Activated CD4-positive, alpha-beta memory T cell treated with anti-CD3 and anti-CD28 coated beads, Interleukin-2, amount 10 ng/mL, durations not matched to agents 7 days and 5 days (primary cell): ENCODE results near the gene ZNF24. TPM values are rescaled to one million over a fixed set of nuclear protein-coding genes. Genes with fewer than 3 reads are reported as not detected.

Experiments used
- CTCF ChIA-PET: fragments of 350-600 bp; sonication (Branson Sonifier 250); formaldehyde crosslinking; loops from one replicate; lab custom pipeline; 2021; ENCODE audit warnings: antibody characterized with exemption, inconsistent platforms; lab: Charles Lee
- POLR2A ChIA-PET: fragments of 350-600 bp; sonication (Branson Sonifier 250); formaldehyde crosslinking; loops from one replicate; lab custom pipeline; 2021; ENCODE audit warnings: antibody characterized with exemption; lab: Charles Lee
- DNase-seq: peaks from one replicate; pipeline ENCODE4 v3.0.0-alpha.2; 2020
- H3K27ac Mint-ChIP-seq: one replicate; pipeline ENCODE4 v1.8.0; 2021; ENCODE audit warnings: mild to moderate bottlenecking, mixed read lengths
- H3K27me3 Mint-ChIP-seq: one replicate; pipeline ENCODE4 v1.8.0; 2021; ENCODE audit warnings: mixed read lengths
- H3K36me3 Mint-ChIP-seq: one replicate; pipeline ENCODE4 v1.8.0; 2021; ENCODE audit warnings: low read depth, mixed read lengths
- H3K4me1 Mint-ChIP-seq: one replicate; pipeline ENCODE4 v1.8.0; 2021; ENCODE audit warnings: mixed read lengths
- H3K4me3 Mint-ChIP-seq: one replicate; pipeline ENCODE4 v1.8.0; 2021; ENCODE audit warnings: mild to moderate bottlenecking, mixed read lengths
- H3K9me3 Mint-ChIP-seq: one replicate; pipeline ENCODE4 v1.8.0; 2021; ENCODE audit warnings: mixed read lengths
- total RNA-seq, 2 experiments: library from RNA; stranded (reverse); gene quantifications; one replicate each; pipeline ENCODE4 v1.2.3, GENCODE V29; 2021

The ZNF24 gene
- total RNA-seq, 2 experiments from 2014 or later, result 53.9 to 55.2 TPM

DNA sequence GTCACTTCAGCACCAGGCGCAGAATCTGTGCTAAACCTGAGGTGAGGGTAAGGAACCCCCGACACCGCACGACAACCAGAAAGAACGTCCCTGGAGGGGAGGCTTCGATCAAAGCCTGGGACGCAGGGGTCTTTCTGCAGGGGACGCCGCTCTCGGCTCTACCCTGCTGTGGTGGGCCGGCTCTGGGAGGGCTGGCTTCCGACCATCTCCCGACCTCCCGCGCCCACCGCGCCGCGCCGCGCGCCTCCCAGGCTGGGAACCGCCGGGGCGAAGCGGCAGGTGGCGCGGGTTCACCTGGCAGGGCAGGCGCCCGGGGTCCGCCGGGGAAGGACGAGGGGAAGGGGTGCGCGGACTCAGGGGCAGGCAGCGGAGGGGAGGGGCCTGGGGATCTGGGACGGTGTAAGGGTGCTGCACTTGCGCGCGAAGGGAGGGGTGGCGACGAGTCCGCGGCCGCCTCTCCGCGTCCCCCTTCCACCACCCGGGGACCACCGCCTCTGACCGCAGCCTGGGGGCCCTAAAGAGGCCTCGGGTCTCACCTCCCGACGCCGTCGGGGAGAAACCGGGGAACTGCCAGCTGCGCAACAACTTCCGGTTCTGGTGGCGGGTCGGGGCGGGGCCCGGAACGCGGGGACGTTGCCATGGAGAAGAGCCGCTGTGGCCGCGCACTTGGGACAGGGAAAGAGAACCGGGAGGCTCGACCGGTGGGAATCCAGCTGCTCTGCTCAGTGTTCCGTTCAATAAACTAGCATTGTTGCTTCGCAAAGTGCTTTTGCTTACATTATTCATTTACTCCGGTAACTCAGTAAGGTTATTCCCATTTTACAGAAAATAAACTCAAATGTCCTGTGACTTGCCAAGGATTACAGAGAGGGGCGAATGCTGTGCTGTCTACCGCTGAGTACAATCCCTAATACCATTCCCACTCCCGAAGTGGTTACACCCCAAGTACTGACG, 32.8 kb upstream of the ZNF24 start, which contains the start of gene ZNF396:
Gene ZNF396 (minus strand): TSS at position 596 of the 954 bp plus-strand sequence. CDS start 3,045 bp downstream, outside the sequence.
- POLR2A ChIA-PET, result interaction anchor here (0.9 to 1.0 kb wide), 2 partner anchors 33 to 121 kb away, joined by 3 to 4 read pairs; partner anchors contain the start of genes INO80C and ZNF24
- peak; percentile 76 for DNase-seq
- Mint-ChIP-seq H3K4me3 (peak within 1 kb of the TSS; percentile 76), H3K36me3 (no peaks in the 10 kb centered on the region), H3K27ac (no peak within 1 kb of the TSS), H3K4me1 (peaks cover 11% of the 10 kb centered on the region), H3K27me3 (peaks cover 19% of the 10 kb centered on the region), H3K9me3 (no peaks in the 10 kb centered on the region)
- CTCF ChIA-PET, result no interaction called here

DNA sequence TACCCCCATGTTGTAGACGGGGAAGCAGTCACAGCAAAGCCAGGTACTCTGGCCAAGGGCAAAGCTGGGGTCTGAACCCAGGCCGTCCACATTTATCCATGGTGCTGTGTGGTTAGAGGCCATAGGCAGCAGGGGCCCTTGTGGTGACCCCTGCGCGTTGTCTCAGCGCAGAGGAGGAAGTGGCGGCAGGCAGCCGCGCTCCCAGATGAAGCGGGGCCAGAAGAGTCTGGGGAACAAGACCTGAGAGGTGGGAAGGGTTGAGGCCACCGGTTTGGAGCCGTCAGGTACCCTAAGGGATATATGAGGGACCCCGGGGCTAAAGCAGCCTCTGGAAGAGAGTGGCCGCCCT, 32.1 kb upstream of the ZNF24 start:
- Mint-ChIP-seq H3K27ac (no peak overlapping the region), H3K27me3 (peaks cover 19% of the 10 kb centered on the region), H3K4me3 (peak overlapping the region; percentile 76), H3K36me3 (no peaks in the 10 kb centered on the region), H3K4me1 (peaks cover 11% of the 10 kb centered on the region), H3K9me3 (no peaks in the 10 kb centered on the region)
- peak; percentile 39 for DNase-seq
- ChIA-PET CTCF (no interaction called here), POLR2A (no interaction called here)

GRCh38 chr18:35374708-35375107, 30.5 kb upstream of the ZNF24 start:
- CTCF ChIA-PET, result interaction anchor here (0.7 to 1.6 kb wide), 3 partner anchors 11 to 145 kb away, joined by 3 to 7 read pairs (median 3); no protein-coding TSS in a partner anchor
- Mint-ChIP-seq H3K4me1 (peaks cover 11% of the 10 kb centered on the region), H3K36me3 (no peaks in the 10 kb centered on the region), H3K27ac (no peak overlapping the region), H3K9me3 (no peaks in the 10 kb centered on the region), H3K27me3 (peaks cover 19% of the 10 kb centered on the region), H3K4me3 (no peak overlapping the region)
- no peak for DNase-seq
- POLR2A ChIA-PET, result interaction anchor here (0.6 to 1.1 kb wide), 2 partner anchors 85 to 396 kb away, joined by 3 to 4 read pairs; partner anchors contain the start of gene ZSCAN30

DNA sequence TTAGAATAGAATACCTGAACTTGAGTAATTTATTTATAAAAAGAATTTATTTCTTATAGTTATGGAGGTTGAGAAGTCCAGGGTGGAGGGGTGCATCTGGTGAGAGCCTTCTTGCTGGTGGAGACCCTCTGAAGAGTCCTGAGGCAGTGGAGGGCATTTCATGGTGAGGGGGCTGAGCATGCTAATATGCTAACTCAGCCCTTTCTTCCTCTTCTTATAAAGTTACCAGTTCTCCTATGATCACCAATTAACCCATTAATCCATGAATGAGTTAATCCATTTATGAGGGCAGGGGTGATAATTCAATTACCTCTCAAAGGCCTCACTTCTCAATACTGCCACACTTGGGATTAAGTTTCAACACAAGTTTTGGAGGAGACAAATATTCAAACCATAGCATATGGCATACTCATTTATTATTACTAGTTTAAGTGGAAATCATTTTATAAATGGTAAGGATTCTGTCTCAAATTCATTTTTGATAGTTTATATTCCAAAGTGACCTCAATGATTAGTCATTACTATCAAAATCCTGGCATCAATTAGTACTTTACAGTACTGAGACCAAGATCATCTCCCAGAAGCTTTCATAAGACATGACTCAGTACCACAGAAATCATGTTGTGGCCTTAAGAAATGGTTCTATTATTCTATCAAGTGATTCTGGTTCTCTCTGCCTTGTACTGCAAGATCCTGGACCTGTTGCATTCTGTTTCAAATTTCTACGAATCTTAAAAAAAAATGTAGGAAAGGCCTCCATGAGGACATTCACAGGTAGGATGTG, 27.4 kb upstream of the ZNF24 start:
- no peak overlapping the region for H3K4me3 Mint-ChIP-seq
- no peak overlapping the region for H3K27ac Mint-ChIP-seq
- no peaks in the 10 kb centered on the region for H3K27me3 Mint-ChIP-seq
- POLR2A ChIA-PET, result no interaction called here
- H3K4me1 Mint-ChIP-seq, result peaks cover 5% of the 10 kb centered on the region
- CTCF ChIA-PET, result interaction anchor here (1.6 kb wide), 1 partner anchor 15 kb away, joined by 6 read pairs; no protein-coding TSS in a partner anchor
- H3K9me3 Mint-ChIP-seq, result no peaks in the 10 kb centered on the region
- no peak for DNase-seq
- no peaks in the 10 kb centered on the region for H3K36me3 Mint-ChIP-seq

DNA sequence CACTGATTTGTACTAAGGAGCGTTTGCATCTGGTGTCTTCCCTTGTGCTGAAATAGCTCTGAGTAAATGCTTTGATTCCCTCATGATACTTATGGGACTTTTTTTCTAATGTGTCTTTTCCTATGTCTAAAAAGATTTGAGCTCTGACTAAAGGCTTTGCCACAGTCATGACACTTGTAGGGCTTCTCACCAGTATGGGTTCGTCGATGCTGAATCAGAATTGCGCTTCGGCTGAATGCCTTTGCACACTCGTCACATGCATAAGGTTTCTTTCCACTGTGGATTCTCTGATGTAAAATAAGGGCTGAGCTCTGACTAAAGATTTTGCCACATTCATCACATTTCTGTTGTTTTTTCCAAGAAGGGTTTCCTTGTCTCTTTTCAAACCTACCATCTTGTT, 24.9 kb upstream of the ZNF24 start:
- no peak for DNase-seq
- ChIA-PET POLR2A (interaction anchor here (1.5 kb wide), 1 partner anchor 11 kb away, joined by 3 read pairs; no protein-coding TSS in a partner anchor), CTCF (no interaction called here)
- Mint-ChIP-seq H3K4me3 (no peak overlapping the region), H3K27ac (no peak overlapping the region), H3K4me1 (no peaks in the 10 kb centered on the region), H3K9me3 (no peaks in the 10 kb centered on the region), H3K36me3 (no peaks in the 10 kb centered on the region), H3K27me3 (peaks cover 3% of the 10 kb centered on the region)

- H3K4me1 Mint-ChIP-seq, result no peaks in the 10 kb centered on the region
- POLR2A ChIA-PET, result interaction anchor here (1.5 kb wide), 1 partner anchor 12 kb away, joined by 3 read pairs; no protein-coding TSS in a partner anchor
- H3K27ac Mint-ChIP-seq, result no peak overlapping the region
Observed at GRCh38 chr18:35368595-35368994, 24.4 kb upstream of the ZNF24 start.

GRCh38 chr18:35362531-35362930, 18.3 kb upstream of the ZNF24 start:
- Mint-ChIP-seq H3K27me3 (peaks cover 6% of the 10 kb centered on the region), H3K36me3 (no peaks in the 10 kb centered on the region), H3K4me3 (no peak overlapping the region), H3K27ac (no peak overlapping the region), H3K9me3 (no peaks in the 10 kb centered on the region), H3K4me1 (no peaks in the 10 kb centered on the region)
- no peak for DNase-seq
- ChIA-PET CTCF (interaction anchor here (0.8 to 2.4 kb wide), 2 partner anchors 24 to 332 kb away, joined by 3 to 6 read pairs; no protein-coding TSS in a partner anchor), POLR2A (no interaction called here)

More at GRCh38 chr18:35368595-35368994, 24.4 kb upstream of the ZNF24 start:
- Mint-ChIP-seq H3K9me3 (no peaks in the 10 kb centered on the region), H3K27me3 (peaks cover 3% of the 10 kb centered on the region), H3K36me3 (no peaks in the 10 kb centered on the region), H3K4me3 (no peak overlapping the region)
- no peak for DNase-seq
- CTCF ChIA-PET, result interaction anchor here (0.9 kb wide), 1 partner anchor 18 kb away, joined by 3 read pairs; no protein-coding TSS in a partner anchor

DNA sequence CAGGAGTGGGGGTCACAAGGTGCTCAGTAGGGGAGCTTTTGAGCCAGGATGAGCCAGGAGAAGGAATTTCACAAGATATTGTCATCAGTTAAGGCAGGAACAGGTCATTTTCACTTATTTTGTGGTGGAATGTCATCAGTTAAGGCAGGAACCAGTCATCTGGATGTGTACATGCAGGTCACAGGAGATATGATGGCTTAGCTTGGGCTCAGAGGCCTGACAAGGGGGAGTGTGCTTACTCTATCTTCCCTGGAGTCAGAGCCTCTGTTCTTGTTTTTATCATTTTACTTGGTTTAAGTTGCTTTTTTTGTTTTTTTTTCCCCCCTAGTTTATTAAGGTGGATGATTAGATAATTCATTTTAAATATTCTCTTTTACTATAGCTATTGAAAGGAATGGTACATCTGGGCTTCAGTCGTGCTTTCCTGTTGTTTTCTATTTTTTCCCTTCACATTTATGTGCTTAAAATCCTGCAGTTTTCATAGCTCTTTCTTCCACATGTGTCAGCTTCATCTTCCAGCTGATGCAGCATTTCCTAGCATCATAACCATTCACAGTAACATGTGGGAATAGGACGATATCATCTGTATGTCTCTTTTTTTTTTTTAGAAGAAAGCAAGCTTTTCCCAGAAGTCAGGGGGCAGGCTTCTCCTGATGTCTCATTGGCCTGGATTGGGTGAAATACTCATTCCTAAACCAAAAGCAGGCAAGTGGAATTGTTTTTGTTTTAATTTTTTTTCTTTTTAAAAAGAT, 17.5 kb upstream of the ZNF24 start:
- Mint-ChIP-seq H3K27ac (no peak overlapping the region), H3K4me3 (no peak overlapping the region)

DNA sequence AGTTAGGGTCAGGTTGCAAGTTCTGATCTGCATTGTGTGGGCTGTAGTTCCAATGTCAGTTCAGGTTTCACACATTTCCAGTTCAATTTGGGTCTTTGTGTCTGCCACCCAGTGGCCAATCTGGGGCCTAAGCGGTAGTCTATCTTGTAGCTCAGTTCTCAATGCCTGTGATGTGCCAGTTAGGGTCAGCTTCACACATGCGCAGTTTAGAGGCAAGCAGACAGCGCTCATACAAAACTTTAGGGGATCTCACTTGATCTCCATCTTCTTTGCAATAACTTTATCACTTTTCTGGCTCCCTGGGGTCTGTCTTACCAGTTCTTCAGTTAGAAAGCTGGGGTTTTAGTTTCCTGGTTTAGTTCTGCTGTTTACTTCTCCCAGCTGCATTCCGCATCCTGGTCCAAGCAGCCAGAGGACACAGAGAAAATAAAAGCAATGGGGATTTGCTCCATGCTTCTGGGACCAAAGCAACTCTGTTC, 11.0 kb upstream of the ZNF24 start:
- peaks cover 4% of the 10 kb centered on the region for H3K36me3 Mint-ChIP-seq

More for the DNA sequence above, 17.5 kb upstream of the ZNF24 start:
- DNase-seq, result no peak
- Mint-ChIP-seq H3K4me1 (no peaks in the 10 kb centered on the region), H3K36me3 (no peaks in the 10 kb centered on the region), H3K9me3 (no peaks in the 10 kb centered on the region), H3K27me3 (peaks cover 6% of the 10 kb centered on the region)
- ChIA-PET CTCF (interaction anchor here (0.8 kb wide), 1 partner anchor 332 kb away, joined by 3 read pairs; no protein-coding TSS in a partner anchor), POLR2A (no interaction called here)

DNA sequence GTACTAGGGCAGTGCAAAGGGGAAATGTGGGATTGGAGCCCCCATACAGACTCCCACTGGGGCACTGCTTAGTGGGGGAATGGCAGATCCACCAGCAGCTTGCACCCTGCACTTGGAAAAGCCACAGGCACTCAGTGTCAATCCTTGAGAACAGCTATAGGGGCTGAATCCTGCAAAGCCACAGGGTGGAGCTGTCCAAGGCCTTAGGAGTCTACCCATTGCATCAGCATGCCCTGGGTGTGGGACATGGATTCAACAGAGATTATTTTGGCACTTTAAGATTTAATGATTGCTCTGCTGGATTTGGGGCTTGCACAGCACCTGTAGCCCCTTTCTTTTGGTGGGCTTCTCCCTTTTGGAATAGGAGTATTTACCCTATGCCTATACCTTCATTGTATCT, 8.6 kb upstream of the ZNF24 start:
- H3K27me3 Mint-ChIP-seq, result no peaks in the 10 kb centered on the region
- H3K4me1 Mint-ChIP-seq, result no peaks in the 10 kb centered on the region
- ChIA-PET POLR2A (no interaction called here), CTCF (no interaction called here)
- DNase-seq, result no peak
- H3K27ac Mint-ChIP-seq, result no peak overlapping the region
- no peak overlapping the region for H3K4me3 Mint-ChIP-seq
- peaks cover 13% of the 10 kb centered on the region for H3K9me3 Mint-ChIP-seq
- peaks cover 4% of the 10 kb centered on the region for H3K36me3 Mint-ChIP-seq

More for the DNA sequence above, 11.0 kb upstream of the ZNF24 start:
- CTCF ChIA-PET, result interaction anchor here (0.6 to 1.4 kb wide), 6 partner anchors 10 to 348 kb away, joined by 3 to 15 read pairs (median 4); partner anchors contain the start of genes ZNF24 and ZNF397
- Mint-ChIP-seq H3K4me1 (no peaks in the 10 kb centered on the region), H3K27me3 (no peaks in the 10 kb centered on the region), H3K4me3 (no peak overlapping the region), H3K27ac (no peak overlapping the region), H3K9me3 (peaks cover 13% of the 10 kb centered on the region)
- POLR2A ChIA-PET, result interaction anchor here (1.0 kb wide), 1 partner anchor 125 kb away, joined by 3 read pairs; no protein-coding TSS in a partner anchor
- peak; percentile 52 for DNase-seq

- Mint-ChIP-seq H3K27me3 (no peaks in the 10 kb centered on the region), H3K27ac (no peak overlapping the region), H3K4me1 (no peaks in the 10 kb centered on the region), H3K36me3 (peaks cover 4% of the 10 kb centered on the region), H3K9me3 (peaks cover 13% of the 10 kb centered on the region), H3K4me3 (no peak overlapping the region)
- ChIA-PET POLR2A (no interaction called here), CTCF (no interaction called here)
- no peak for DNase-seq
Observed at GRCh38 chr18:35352283-35352682, 8.1 kb upstream of the ZNF24 start.

DNA sequence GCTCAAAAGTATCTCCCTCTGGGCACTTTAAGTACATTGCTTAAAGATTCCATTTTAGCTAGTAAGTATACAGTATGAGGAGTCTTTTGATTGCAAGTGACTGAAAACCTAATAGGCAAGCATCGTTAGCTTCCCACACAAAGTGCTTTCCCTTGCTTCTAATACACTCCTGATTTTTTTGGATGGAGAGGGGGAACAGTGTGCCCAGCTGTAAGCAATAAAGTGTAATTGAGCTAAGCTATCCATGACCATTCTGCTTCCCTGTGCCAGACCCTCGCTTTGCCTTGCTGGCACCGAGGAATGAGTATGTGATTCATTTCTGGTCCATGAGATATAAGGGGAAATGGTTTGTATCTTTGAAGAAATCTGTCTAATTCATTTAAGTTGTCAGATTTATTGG, 3.8 kb upstream of the ZNF24 start:
- H3K4me3 Mint-ChIP-seq, result no peak overlapping the region
- no peak overlapping the region for H3K27ac Mint-ChIP-seq
- peaks cover 15% of the 10 kb centered on the region for H3K4me1 Mint-ChIP-seq
- peaks cover 11% of the 10 kb centered on the region for H3K9me3 Mint-ChIP-seq
- DNase-seq, result no peak
- H3K36me3 Mint-ChIP-seq, result peaks cover 12% of the 10 kb centered on the region
- H3K27me3 Mint-ChIP-seq, result no peaks in the 10 kb centered on the region
- POLR2A ChIA-PET, result no interaction called here
- CTCF ChIA-PET, result no interaction called here
